ENCODE measurements around the gene SLC9A9.

- no peak for TF ChIP-seq CTCF (optimal IDR thresholded peaks at IDR 0.05 in 1 of 3, IDR thresholded peaks at IDR 0.05 in 1 of 3, conservative IDR thresholded peaks at IDR 0.05 in 1 of 3; ENCODE audit: extremely low read depth in 1 of 3, insufficient read depth in 2 of 3, low read length in 3 of 3)
- no peak for TF ChIP-seq EZH2 (IDR thresholded peaks at IDR 0.05; ENCODE audit: low read length)
Measured at GRCh38 chr3:143351354-143351753, 496.9 kb downstream of the SLC9A9 start.

Data from keratinocyte (primary cell).